ENCODE data around the gene CASS4. TPM values are rescaled to one million over a fixed set of nuclear protein-coding genes. Genes with fewer than 3 reads are reported as not detected.
"Not testable (repeated sequence)": the region's sequence is repeated elsewhere in the genome, so short reads cannot be mapped to it uniquely, and the experiment has no call there.

The CASS4 gene
- polyA plus RNA-seq, 2 of the 4 experiments (the other 2 are of a cell fraction) = 0.09 TPM

DNA sequence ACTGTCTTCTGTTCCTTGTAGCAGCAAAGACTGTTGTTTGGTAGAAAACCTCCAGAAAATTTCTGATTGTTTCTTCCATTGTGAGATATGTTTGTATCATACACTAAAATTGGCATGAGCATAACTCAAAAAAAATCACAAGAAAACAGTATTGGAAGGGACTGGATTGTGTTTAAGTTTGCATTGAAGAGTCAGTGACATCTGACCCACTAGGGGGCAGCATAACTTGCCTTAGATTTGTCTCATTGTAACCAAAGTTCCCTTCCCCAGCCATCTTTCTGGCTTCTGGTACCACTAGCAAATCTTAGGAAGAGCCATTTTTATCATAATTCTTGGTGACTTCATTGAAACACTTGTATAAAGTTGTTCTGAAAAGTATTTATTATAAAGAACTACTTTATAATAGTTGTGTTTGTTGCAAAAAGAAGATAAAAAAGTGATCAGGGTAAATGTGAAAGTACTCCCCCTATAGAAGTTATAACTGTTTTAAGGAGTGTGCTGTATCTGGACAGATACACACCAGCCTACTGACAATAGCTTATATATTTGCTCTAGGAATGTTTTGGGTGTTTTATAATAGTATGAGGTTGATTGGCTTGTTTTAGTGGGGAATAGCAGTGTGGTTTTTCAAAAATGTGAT is 11.9 kb upstream of the CASS4 start:
- DNase-seq (ENCODE audit: low read depth in 1 of 2, low spot score in 1 of 2) = peak; percentile 41 to 71
- ChIA-PET POLR2A (no interaction called here), CTCF (interaction anchor here (0.9 to 1.6 kb wide), 5 partner anchors 8 to 115 kb away, joined by 3 to 6 read pairs (median 3); partner anchors contain the start of genes AURKA, CASS4 and CSTF1)
- TF ChIP-seq POLR2A (IDR thresholded peaks at IDR 0.05; ENCODE audit: low read length) = no peak
- peak; percentile 48 to 53; a peak in 3 of 5 replicates for TF ChIP-seq RAD21 (conservative IDR thresholded peaks at IDR 0.05 in 1 of 2, IDR thresholded peaks at IDR 0.05 in 1 of 2)
- no peak for TF ChIP-seq CBX8 (IDR thresholded peaks at IDR 0.05)
- TF ChIP-seq ZNF302 (CRISPR knock-in tag; IDR thresholded peaks at IDR 0.05) = no peak
- peak; percentile 50; the same call in 2 of the 3 replicates for TF ChIP-seq SMC3 (IDR thresholded peaks at IDR 0.05)
- no peak for TF ChIP-seq HDAC2 (IDR thresholded peaks at IDR 0.05)
- TF ChIP-seq, protein P1, sequence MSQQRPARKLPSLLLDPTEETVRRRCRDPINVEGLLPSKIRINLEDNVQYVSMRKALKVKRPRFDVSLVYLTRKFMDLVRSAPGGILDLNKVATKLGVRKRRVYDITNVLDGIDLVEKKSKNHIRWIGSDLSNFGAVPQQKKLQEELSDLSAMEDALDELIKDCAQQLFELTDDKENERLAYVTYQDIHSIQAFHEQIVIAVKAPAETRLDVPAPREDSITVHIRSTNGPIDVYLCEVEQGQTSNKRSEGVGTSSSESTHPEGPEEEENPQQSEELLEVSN (IDR thresholded peaks at IDR 0.05; ENCODE audit: borderline replicate concordance, low read depth) = no peak
- TF ChIP-seq, protein P2, sequence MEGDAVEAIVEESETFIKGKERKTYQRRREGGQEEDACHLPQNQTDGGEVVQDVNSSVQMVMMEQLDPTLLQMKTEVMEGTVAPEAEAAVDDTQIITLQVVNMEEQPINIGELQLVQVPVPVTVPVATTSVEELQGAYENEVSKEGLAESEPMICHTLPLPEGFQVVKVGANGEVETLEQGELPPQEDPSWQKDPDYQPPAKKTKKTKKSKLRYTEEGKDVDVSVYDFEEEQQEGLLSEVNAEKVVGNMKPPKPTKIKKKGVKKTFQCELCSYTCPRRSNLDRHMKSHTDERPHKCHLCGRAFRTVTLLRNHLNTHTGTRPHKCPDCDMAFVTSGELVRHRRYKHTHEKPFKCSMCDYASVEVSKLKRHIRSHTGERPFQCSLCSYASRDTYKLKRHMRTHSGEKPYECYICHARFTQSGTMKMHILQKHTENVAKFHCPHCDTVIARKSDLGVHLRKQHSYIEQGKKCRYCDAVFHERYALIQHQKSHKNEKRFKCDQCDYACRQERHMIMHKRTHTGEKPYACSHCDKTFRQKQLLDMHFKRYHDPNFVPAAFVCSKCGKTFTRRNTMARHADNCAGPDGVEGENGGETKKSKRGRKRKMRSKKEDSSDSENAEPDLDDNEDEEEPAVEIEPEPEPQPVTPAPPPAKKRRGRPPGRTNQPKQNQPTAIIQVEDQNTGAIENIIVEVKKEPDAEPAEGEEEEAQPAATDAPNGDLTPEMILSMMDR (IDR thresholded peaks at IDR 0.05) = peak; percentile 75
- no peak for TF ChIP-seq SREBF2 (IDR thresholded peaks at IDR 0.05)
- no peak for FAIRE-seq
- Histone ChIP-seq H3K4me1 (no peaks in the 10 kb centered on the region), H3K27ac (no peak overlapping the region), H3K4me2 (no peak overlapping the region), H3K9me3 (no peaks in the 10 kb centered on the region), H3K4me3 (no peak overlapping the region)
- ATAC-seq = peak; percentile 78 to 79; a peak in 5 of 6 replicates

DNA sequence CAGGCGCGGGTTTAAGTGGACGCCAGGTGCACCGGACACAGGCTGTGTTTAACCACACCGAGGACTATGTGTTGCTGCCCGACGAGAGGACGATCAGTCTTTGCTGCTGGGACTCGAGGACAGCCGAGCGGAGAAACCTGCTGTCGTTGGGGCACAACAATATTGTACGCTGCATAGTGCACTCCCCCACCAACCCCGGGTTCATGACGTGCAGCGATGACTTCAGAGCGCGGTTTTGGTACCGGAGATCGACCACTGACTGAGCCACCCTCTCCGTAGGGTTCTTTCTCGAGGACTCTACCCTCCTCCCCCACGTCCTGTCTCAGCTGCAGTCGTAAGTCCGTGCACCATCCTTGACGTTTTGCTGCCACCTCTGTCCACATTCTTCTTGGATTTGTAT is 8.6 kb upstream of the CASS4 start:
- no peak overlapping the region for H3K4me2 ChIP-seq
- WGBS (ENCODE audit: missing lambda C conversion rate) = 96% methylated on average over 26 of the region's 26 CpGs
- ChIA-PET CTCF (no interaction called here), POLR2A (no interaction called here)
- no peaks in the 10 kb centered on the region for H3K9me3 ChIP-seq
- H3K27ac ChIP-seq = no peak overlapping the region
- FAIRE-seq (no peak), ATAC-seq (no peak), DNase-seq (ENCODE audit: low read depth in 1 of 2, low spot score in 1 of 2) (no peak)
- no peak overlapping the region for H3K4me3 ChIP-seq
- H3K4me1 ChIP-seq = no peaks in the 10 kb centered on the region
- TF ChIP-seq, protein P3, sequence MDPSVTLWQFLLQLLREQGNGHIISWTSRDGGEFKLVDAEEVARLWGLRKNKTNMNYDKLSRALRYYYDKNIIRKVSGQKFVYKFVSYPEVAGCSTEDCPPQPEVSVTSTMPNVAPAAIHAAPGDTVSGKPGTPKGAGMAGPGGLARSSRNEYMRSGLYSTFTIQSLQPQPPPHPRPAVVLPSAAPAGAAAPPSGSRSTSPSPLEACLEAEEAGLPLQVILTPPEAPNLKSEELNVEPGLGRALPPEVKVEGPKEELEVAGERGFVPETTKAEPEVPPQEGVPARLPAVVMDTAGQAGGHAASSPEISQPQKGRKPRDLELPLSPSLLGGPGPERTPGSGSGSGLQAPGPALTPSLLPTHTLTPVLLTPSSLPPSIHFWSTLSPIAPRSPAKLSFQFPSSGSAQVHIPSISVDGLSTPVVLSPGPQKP (IDR thresholded peaks at IDR 0.05; ENCODE audit: low read depth, low read length) = no peak
- no peak for TF ChIP-seq KDM1A (IDR thresholded peaks at IDR 0.05; ENCODE audit: low read depth)
- TF ChIP-seq FOSB (CRISPR knock-in tag; IDR thresholded peaks at IDR 0.05) = no peak
- TF ChIP-seq, protein P4, sequence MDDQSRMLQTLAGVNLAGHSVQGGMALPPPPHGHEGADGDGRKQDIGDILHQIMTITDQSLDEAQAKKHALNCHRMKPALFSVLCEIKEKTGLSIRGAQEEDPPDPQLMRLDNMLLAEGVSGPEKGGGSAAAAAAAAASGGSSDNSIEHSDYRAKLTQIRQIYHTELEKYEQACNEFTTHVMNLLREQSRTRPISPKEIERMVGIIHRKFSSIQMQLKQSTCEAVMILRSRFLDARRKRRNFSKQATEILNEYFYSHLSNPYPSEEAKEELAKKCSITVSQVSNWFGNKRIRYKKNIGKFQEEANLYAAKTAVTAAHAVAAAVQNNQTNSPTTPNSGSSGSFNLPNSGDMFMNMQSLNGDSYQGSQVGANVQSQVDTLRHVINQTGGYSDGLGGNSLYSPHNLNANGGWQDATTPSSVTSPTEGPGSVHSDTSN (IDR thresholded peaks at IDR 0.05) = no peak
- TF ChIP-seq RCOR1 (IDR thresholded peaks at IDR 0.05; ENCODE audit: low read depth, low read length) = no peak
- TF ChIP-seq ZFP36 (IDR thresholded peaks at IDR 0.05; ENCODE audit: borderline replicate concordance, partially characterized antibody) = no peak
- no peak for TF ChIP-seq FOSL2 (IDR thresholded peaks at IDR 0.05)
- TF ChIP-seq FOSL2 (CRISPR knock-in tag; IDR thresholded peaks at IDR 0.05) = no peak
- TF ChIP-seq MAFK (IDR thresholded peaks at IDR 0.05; ENCODE audit: partially characterized antibody) = no peak

GRCh38 chr20:56405356-56405755 is 6.7 kb upstream of the CASS4 start:
- FAIRE-seq; H3K4me1 ChIP-seq; DNase-seq (ENCODE audit: low read depth in 1 of 2, low spot score in 1 of 2); CTCF ChIA-PET; H3K9me3 ChIP-seq; ATAC-seq; H3K4me3 ChIP-seq; POLR2A ChIA-PET; H3K4me2 ChIP-seq; H3K27ac ChIP-seq: not testable (repeated sequence)
- TF ChIP-seq CEBPB (IDR thresholded peaks at IDR 0.05) = peak in 1 of 2 experiments; percentile 26; a peak in 1 of 4 replicates
- 94% methylated on average over 12 of the region's 12 CpGs for WGBS (ENCODE audit: missing lambda C conversion rate)
